ENCODE measurements around the gene RPP25. TPM values are rescaled to one million over a fixed set of nuclear protein-coding genes. Genes with fewer than 3 reads are reported as not detected.

RPP25 gene
- polyA plus RNA-seq, 3 donors = 1.7 to 6.7 (median 6.5) TPM

DNA sequence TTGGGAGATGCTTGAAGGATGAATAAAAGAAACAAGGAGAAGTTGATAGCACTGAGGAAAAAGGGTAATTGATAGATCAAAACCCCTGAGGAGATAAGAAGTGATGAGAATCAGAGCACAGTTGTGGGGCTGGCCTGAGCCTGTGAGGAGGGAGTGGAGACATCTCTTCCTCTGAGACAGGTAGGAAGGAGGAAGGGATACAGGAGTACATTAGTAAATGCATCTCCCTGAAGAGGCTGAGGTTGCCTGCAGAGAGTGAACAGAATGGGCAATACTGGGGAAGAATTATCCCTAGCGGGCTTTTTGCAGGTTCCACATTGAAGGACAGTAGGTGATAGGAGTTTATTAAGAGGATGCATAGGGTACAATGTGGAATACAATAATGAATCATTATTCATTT lies 21.5 kb upstream of the RPP25 start:
- H3K27me3 ChIP-seq (ENCODE audit: control insufficient read depth in 2 of 2, insufficient read depth in 2 of 2, low read length in 2 of 2) = no peaks in the 10 kb centered on the region
- TF ChIP-seq, protein P1, sequence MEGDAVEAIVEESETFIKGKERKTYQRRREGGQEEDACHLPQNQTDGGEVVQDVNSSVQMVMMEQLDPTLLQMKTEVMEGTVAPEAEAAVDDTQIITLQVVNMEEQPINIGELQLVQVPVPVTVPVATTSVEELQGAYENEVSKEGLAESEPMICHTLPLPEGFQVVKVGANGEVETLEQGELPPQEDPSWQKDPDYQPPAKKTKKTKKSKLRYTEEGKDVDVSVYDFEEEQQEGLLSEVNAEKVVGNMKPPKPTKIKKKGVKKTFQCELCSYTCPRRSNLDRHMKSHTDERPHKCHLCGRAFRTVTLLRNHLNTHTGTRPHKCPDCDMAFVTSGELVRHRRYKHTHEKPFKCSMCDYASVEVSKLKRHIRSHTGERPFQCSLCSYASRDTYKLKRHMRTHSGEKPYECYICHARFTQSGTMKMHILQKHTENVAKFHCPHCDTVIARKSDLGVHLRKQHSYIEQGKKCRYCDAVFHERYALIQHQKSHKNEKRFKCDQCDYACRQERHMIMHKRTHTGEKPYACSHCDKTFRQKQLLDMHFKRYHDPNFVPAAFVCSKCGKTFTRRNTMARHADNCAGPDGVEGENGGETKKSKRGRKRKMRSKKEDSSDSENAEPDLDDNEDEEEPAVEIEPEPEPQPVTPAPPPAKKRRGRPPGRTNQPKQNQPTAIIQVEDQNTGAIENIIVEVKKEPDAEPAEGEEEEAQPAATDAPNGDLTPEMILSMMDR (IDR thresholded peaks at IDR 0.05) = no peak
- Mint-ChIP-seq H3K36me3 (no peaks in the 10 kb centered on the region), H3K27me3 (ENCODE audit: low read depth in 3 of 3) (peaks cover 11 to 22% (median 13%) of the 10 kb centered on the region in 3 donors), H3K9me3 (peaks cover 0 to 8% (median 0%) of the 10 kb centered on the region in 7 donors), H3K27ac (no peak overlapping the region), H3K4me3 (no peak overlapping the region), H3K4me1 (no peaks in the 10 kb centered on the region)
- H3K36me3 ChIP-seq (replicated peaks in 1 of 2; ENCODE audit: control insufficient read depth in 1 of 2, insufficient read depth in 2 of 2, low read length in 2 of 2) = no peaks in the 10 kb centered on the region
- no peaks in the 10 kb centered on the region for H3K79me2 ChIP-seq (ENCODE audit: insufficient read depth, low read length)
- H2AFZ ChIP-seq (ENCODE audit: insufficient read depth, low read depth, low read length, poor library complexity, severe bottlenecking) = no peak overlapping the region
- no peaks in the 10 kb centered on the region for H3K4me1 ChIP-seq (ENCODE audit: control insufficient read depth in 1 of 2, insufficient read depth in 2 of 2, low read length in 2 of 2)
- WGBS (ENCODE audit: insufficient coverage) = no CpG with 5 or more reads among the region's 1 CpG
- intact Hi-C loops (cut with micrococcal nuclease) = loop anchor here in 1 of 2 donors (10.0 kb wide), 1 partner anchor 303 kb away; no protein-coding TSS in a partner anchor
- no peaks in the 10 kb centered on the region for H4K20me1 ChIP-seq (ENCODE audit: insufficient read depth, low read length)
- no peaks in the 10 kb centered on the region for H3K9me3 ChIP-seq (replicated peaks in 1 of 2; ENCODE audit: control insufficient read depth in 1 of 2, insufficient read depth in 1 of 2, low read length in 2 of 2)
- no peak for DNase-seq
- H3K4me2 ChIP-seq (replicated peaks; ENCODE audit: extremely low read depth, low read length, poor library complexity, severe bottlenecking) = no peak overlapping the region
- H3K27ac ChIP-seq (ENCODE audit: low read depth in 1 of 2, low read length in 2 of 2) = no peak overlapping the region
- no peak overlapping the region for H3K9ac ChIP-seq (ENCODE audit: insufficient read depth, low read length, poor library complexity, severe bottlenecking)
- no peak overlapping the region for H3K4me3 ChIP-seq (replicated peaks in 1 of 3; ENCODE audit: low read depth in 2 of 3, low read length in 3 of 3)

DNA sequence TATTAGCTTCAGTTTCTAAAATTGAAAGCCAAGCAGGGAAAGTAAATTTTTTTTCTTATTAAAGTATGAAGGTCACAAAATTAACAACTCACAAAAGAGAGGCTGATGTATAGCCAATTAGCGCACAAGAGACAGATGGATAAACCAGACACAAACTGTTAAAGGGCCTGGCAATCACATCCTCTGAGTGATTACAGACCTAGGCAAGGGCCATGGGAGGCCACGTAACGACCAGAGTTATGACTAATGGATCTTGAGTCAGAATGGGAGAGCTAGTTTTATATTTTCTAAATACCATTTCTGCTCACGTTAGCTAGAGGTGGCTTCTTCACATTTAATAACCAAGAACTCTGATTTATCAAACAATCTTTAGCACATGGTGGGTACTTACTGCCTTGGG lies 21.0 kb upstream of the RPP25 start:
- 100% methylated on average over 1 of the region's 4 CpGs for WGBS (ENCODE audit: insufficient coverage)
- Histone ChIP-seq H3K27me3 (ENCODE audit: control insufficient read depth in 2 of 2, insufficient read depth in 2 of 2, low read length in 2 of 2) (no peaks in the 10 kb centered on the region), H3K79me2 (ENCODE audit: insufficient read depth, low read length) (no peaks in the 10 kb centered on the region), H3K36me3 (replicated peaks in 1 of 2; ENCODE audit: control insufficient read depth in 1 of 2, insufficient read depth in 2 of 2, low read length in 2 of 2) (no peaks in the 10 kb centered on the region), H2AFZ (ENCODE audit: insufficient read depth, low read depth, low read length, poor library complexity, severe bottlenecking) (no peak overlapping the region), H3K4me3 (replicated peaks in 1 of 3; ENCODE audit: low read depth in 2 of 3, low read length in 3 of 3) (no peak overlapping the region), H3K4me2 (replicated peaks; ENCODE audit: extremely low read depth, low read length, poor library complexity, severe bottlenecking) (no peak overlapping the region), H3K27ac (ENCODE audit: low read depth in 1 of 2, low read length in 2 of 2) (no peak overlapping the region), H3K9me3 (replicated peaks in 1 of 2; ENCODE audit: control insufficient read depth in 1 of 2, insufficient read depth in 1 of 2, low read length in 2 of 2) (no peaks in the 10 kb centered on the region), H4K20me1 (ENCODE audit: insufficient read depth, low read length) (no peaks in the 10 kb centered on the region), H3K4me1 (ENCODE audit: control insufficient read depth in 1 of 2, insufficient read depth in 2 of 2, low read length in 2 of 2) (no peaks in the 10 kb centered on the region), H3K9ac (ENCODE audit: insufficient read depth, low read length, poor library complexity, severe bottlenecking) (no peak overlapping the region)
- DNase-seq = no peak
- TF ChIP-seq, protein P1 (IDR thresholded peaks at IDR 0.05) = no peak
- no peak overlapping the region for H3K4me3 Mint-ChIP-seq
- intact Hi-C loops (cut with micrococcal nuclease) = loop anchor here in 1 of 2 donors (10.0 kb wide), 1 partner anchor 303 kb away; no protein-coding TSS in a partner anchor
- no peak overlapping the region for H3K27ac Mint-ChIP-seq
- no peaks in the 10 kb centered on the region for H3K4me1 Mint-ChIP-seq
- H3K36me3 Mint-ChIP-seq = no peaks in the 10 kb centered on the region
- H3K27me3 Mint-ChIP-seq (ENCODE audit: low read depth in 3 of 3) = peaks cover 11 to 23% (median 15%) of the 10 kb centered on the region in 3 donors
- peaks cover 0 to 8% (median 0%) of the 10 kb centered on the region in 7 donors for H3K9me3 Mint-ChIP-seq

Measured in CD14-positive monocyte (primary cell).